HG02981 (cell line): ENCODE results near the gene CFAP74.

Source experiments
- ATAC-seq: cut with Tn5 transposase; IDR thresholded peaks from one replicate; pipeline ENCODE4 v1.9.1; 2021; ENCODE audit warnings: mild to moderate bottlenecking, moderate library complexity; ENCODE audit not compliant: unreplicated experiment

CFAP74 gene

GRCh38 chr1:2003541-2004131 lies at the start of gene CFAP74:
CFAP74 (minus strand) TSS chr1:2003786; CDS start chr1:1990956, 12,830 bp downstream.
- ATAC-seq = no peak

GRCh38 chr1:2053217-2053616 lies 49.6 kb upstream of the CFAP74 start:
- no peak for ATAC-seq

- ATAC-seq = no peak
Measured at GRCh38 chr1:2052756-2053155, 49.2 kb upstream of the CFAP74 start.

- no peak for ATAC-seq
Measured at GRCh38 chr1:2052054-2052679, 48.6 kb upstream of the CFAP74 start.

- ATAC-seq = no peak
Measured at GRCh38 chr1:2050793-2051682, 47.5 kb upstream of the CFAP74 start.

- ATAC-seq = no peak
Measured at GRCh38 chr1:2050461-2050792, 46.8 kb upstream of the CFAP74 start.

GRCh38 chr1:2049718-2050431 lies 46.3 kb upstream of the CFAP74 start, which contains the start of gene PRKCZ:
PRKCZ (plus strand) TSS chr1:2050411; CDS start chr1:2050631, 220 bp downstream.
- ATAC-seq = no peak

- no peak for ATAC-seq
Measured at GRCh38 chr1:2049225-2049717, 45.7 kb upstream of the CFAP74 start.

GRCh38 chr1:2047749-2048729 lies 44.5 kb upstream of the CFAP74 start:
- ATAC-seq = no peak

- ATAC-seq = no peak
Measured at GRCh38 chr1:2046953-2047748, 43.6 kb upstream of the CFAP74 start.

GRCh38 chr1:2046174-2046917 lies 42.8 kb upstream of the CFAP74 start:
- no peak for ATAC-seq

- no peak for ATAC-seq
Measured at GRCh38 chr1:2045468-2046173, 42.0 kb upstream of the CFAP74 start.

GRCh38 chr1:2044510-2045319 lies 41.1 kb upstream of the CFAP74 start:
- ATAC-seq = no peak

- no peak for ATAC-seq
Measured at GRCh38 chr1:2043886-2044285, 40.3 kb upstream of the CFAP74 start.

GRCh38 chr1:2042830-2043773 lies 39.5 kb upstream of the CFAP74 start:
- ATAC-seq = no peak

GRCh38 chr1:2041887-2042286 lies 38.3 kb upstream of the CFAP74 start:
- ATAC-seq = no peak
